HG02852 (cell line): Measurements from ENCODE around the gene ADIPOR1.
"Not testable (repeated sequence)": the region's sequence is repeated elsewhere in the genome, so short reads cannot be mapped to it uniquely, and the experiment has no call there.

Experiments
- ATAC-seq: cut with Tn5 transposase; IDR thresholded peaks from one replicate; pipeline ENCODE4 v1.9.1; 2021; ENCODE audit warnings: mild to moderate bottlenecking, moderate library complexity; ENCODE audit not compliant: unreplicated experiment

Gene ADIPOR1

DNA sequence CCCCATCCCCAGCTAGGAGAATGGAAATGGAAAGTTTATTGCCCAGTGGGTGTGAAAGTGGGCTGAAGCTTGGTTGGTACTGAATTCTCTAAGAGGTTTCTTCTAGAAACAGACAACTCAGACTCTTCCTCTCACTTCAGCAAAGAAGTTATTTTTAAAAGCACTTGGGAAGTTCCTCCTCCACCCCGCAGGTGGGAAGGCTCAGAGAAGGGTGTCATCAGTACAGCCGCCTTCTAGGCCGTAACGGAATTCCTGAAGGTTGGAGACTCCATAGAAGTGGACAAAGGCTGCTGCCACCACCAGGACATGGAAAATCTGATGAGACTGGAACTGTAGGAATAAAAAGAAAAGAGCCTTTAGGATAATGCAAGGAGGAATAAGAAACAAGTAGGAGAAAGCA lies 16.7 kb downstream of the ADIPOR1 start:
- ATAC-seq, result no peak

DNA sequence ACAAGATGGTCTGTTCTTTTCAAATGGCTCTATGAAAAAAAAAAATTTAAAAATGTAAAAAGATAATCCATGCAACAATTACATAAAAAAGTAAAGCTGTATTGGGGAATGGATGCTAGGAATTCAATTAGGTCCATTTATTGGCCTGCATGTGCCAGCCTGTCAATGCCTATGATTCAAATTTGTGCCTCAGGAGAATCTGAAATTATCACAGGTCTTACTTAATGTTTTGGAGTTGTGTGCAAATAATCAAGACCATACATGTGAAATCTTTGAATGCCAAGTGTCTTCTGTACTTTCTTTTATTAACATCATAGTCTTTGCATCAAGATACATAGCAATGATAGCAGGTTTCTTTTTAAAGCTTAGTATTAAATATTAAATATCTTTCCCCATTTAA lies 17.6 kb downstream of the ADIPOR1 start:
- ATAC-seq, result no peak

DNA sequence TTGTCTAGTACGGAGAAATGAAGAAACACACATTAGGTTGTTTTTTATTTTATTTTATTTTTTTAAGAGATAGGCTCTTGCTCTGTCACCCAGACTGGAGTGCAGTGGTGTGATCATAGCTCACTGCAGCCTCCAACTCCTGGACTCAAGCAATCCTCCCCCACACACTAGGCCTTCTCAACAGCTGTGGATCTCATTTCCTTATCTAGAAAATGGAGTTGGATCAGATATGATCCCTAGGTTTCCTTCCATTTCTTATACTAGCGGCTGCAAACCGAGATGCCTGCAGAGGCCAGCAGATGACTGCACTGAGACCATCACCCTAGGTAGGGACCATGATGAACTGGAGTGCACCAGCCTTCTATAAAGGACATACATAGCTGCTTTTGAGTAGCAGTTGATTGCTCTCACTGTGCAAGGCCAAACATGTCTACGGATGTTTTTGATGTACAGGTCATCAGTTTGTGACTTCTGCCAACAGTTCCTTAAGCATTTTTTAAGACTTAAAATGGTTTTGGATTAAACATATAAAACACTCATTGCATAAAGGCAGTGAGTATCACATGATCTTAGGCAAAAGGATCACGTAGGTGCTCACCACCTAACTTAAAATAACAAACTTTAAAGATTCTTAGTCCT lies 19.7 kb downstream of the ADIPOR1 start:
- ATAC-seq, result no peak

DNA sequence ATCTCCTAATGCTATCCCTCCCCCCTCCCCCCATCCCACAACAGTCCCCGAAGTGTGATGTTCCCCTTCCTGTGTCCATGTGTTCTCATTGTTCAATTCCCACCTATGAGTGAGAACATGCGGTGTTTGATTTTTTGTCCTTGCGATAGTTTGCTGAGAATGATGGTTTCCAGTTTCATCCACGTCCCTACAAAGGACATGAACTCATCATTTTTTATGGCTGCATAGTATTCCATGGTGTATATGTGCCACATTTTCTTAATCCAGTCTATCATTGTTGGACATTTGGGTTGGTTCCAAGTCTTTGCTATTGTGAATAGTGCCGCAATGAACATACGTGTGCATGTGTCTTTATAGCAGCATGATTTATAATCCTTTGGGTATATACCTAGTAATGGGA lies 21.7 kb downstream of the ADIPOR1 start:
- not testable (repeated sequence) for ATAC-seq

DNA sequence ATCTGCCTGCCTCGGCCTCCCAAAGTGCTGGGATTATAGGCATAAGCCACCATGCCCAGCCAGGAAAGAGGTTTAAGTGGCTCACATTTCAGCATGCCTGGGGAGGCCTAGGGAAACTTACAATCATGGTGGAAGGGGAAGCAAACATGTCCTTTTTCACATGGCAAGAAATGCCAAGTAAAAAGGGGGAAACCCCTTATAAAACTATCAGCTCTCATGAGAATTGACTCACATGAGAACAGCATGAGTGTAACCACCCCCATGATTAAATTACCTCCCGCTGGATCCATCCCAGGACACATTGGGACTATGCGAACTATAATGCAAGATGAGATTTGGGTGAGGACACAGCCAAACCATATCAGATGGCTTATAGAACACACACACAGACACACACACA lies 22.3 kb downstream of the ADIPOR1 start:
- ATAC-seq, result no peak

DNA sequence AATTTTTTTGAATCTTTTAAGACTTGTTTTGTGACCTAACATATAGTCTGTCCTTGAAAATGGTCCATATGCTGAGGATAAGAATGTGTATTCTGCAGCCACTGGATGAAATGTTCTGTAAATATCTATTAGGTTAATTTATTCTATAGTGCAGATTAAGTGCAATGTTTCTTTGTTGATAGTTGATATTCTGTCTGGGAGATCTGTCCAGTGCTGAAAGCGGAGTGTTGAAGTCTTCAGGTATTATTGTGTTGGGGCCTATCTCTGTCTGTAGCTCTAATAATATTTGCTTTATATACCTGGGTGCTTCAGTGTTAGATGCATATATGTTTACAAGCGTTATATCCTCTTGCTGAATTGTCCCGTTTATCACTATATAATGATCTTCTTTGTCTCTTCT lies 23.4 kb downstream of the ADIPOR1 start:
- ATAC-seq, result no peak

DNA sequence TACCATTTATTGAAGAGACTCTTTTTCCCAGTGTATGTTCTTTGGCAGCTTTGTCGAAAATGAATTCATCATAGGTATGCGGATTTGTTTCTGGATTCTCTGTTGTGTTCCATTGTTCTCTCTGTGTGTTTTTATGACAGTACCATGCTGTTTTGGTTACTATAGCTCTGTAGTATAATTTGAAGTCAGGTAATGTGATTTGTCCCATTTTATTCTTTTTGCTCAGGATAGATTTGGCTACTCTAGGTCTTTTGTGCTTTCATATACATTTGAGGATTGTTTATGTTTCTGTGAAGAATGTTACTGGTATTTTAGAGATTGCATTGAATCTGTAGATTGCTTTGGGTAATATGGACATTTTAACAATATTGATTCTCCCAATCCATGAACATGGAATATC lies 25.6 kb downstream of the ADIPOR1 start:
- no peak for ATAC-seq

DNA sequence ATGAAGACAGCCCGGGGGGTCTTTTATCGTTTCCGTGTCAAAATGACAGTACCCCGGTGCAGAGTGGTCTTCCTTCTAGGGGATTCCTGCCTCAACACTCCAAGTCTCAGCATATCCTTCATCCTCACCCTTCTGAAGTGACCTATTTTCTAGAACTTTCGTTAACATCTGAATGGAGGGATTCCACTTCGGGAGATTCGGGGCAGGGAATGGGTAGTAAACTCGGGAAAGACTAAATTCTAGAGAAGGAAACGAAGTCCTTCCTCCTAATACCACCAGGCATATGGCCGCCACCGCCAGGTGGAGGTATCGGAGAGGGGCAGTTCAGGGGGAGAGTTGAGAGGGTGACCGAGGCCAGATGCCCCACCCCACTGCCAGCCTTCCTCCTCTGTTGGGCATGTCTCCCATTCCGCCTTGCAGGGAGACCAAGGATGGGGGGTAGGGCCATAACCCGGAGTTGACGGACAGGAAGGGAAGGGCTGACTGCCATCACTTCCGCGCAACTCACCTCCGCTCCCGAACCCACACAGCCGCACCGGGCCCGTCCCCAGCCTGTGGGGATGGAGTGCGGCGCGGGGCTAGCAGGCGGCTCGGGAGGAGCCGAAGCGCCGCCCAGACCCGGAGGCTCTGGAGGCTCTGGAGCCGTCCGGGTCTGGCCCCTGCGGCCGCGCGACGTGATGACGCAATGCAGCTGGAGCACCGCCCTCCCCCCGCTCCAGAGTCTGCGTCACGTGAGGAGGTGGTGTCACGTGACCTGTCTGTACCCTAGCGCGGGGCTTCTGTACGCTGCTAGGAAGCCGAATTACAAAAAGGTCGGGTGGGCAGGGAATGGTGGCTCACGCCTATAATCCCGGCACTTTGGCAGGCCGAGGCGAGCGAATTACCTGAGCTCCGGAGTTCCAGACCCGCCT lies 31.3 kb downstream of the ADIPOR1 start, which contains the start of gene KLHL12:
TSS of gene KLHL12 (minus strand) at position 654 of the 911 bp plus-strand sequence. CDS start 2,072 bp downstream, outside the sequence.
- ATAC-seq, result peak; percentile 91

DNA sequence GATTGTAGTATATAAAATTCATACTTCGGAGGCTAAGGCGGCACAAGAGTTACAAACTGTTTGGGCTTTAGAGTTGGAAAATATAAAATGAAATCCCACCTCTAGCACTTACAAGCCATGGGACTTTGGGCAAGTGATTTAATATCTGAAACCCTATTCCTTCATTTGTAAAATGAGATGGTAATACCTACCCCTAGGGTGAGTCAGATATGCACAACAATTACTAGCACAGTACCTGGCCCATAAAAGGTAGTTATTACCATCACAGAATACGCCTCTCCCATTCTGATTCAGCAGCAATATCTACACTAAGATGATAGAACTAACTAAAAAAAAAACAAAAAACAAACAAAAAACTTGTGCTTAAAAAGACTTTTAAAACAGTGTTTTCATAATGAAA lies 34.6 kb downstream of the ADIPOR1 start:
- ATAC-seq, result no peak

DNA sequence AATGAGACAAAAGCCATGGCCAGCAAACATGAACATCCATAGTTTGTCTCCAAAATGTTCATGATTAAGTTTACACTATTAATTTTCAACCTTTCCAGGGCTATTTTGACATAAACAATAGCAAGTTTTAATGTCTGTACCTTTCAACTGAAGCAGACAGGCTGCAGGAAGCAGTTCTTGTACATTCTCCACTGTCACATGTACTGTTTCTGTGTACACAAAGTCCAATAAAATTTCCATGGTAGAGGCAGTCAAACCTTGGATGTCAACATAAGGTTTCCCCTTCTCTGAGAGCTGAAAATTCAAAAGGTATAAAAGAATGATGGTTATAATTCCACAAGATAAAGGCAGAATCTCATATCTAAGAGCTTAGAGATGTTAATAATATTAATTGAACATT lies 38.5 kb downstream of the ADIPOR1 start:
- ATAC-seq, result no peak

DNA sequence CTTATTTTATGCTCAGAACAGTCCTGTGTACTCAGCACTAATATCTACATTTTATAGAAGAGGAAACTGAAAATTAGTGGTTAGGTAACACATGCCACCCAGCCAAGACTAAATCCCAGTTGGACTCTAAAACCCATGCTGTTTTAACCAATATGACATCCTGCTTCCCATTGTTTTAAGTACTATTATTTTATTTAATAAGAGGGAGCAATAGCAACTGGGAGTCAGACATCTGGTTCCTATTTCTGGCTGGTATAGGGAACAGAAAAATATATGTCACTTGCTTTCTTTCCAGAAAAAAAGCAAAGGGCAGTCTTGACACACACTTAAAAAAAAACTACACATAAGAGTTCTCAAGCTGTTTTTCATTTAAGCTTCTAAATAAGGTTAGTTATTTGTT lies 43.0 kb downstream of the ADIPOR1 start:
- no peak for ATAC-seq

DNA sequence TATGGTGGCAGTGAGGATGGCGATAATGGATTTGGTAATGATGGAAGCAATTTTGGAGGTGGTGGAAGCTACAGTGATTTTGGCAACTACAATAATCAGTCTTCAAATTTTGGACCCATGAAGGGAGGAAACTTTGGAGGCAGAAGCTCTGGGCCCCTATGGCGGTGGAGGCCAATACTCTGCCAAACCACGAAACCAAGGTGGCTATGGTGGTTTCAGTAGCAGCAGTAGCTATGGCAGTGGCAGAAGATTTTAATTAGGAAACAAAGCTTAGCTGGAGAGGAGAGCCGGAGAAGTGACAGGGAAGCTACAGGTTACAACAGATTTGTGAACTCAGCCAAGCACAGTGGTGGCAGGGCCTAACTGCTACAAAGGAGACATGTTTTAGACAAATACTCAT lies 45.6 kb downstream of the ADIPOR1 start:
- not testable (repeated sequence) for ATAC-seq

DNA sequence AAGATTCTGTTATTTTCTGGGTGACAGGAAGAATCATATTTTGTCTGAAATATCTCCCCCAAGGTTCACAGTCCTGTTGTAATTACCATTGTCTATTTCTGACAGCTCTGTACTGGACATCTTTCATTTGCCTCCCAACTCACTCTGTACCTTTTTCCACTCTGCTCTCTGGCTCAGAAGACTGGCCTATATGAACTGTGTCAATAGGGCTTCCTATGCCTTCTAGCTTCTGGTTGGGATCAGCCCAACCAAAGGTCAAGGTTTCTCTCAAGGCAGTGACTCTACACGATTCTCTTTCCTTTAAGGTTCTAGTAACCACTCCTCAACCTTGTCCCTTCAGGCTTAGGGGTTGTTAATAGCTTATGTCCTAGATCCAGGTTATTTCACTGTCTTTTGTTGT lies 48.6 kb downstream of the ADIPOR1 start:
- no peak for ATAC-seq

DNA sequence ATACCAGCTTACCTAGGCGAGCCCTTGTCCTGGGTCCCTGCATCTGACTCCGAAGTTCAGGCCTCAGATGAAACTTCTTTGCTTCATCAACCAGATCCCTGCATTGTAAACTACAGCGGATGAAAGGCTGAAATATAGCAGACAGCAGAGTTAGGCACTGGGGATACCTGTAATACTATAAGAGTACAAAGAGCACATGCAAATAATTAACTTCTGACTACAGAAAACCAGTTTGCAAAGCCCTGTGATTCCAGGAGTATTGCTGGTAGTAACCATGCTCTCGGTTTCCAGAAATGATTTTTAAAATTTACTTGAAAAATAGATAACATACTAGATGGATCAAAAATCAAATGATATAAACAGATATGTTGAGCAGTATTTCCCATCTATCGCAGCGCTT lies 49.1 kb downstream of the ADIPOR1 start:
- ATAC-seq, result no peak

DNA sequence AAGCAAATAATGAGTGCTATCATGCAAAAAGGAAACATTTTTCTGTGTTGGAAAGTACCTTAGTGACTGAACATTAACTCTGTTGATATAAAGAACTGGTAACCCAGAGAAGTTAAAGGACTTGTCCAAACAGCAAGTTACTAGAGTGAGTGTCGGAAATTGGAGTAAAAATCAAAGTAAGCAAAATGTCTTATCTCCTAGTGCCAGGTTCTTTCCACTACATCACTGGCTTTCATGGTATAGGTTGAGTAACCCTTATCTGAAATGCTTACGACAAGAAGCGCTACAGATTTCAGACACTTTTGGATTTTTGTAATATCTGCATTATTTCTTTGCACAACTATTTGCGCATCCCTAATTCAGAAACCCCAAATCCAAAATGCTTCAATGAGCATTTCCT lies 52.8 kb downstream of the ADIPOR1 start:
- no peak for ATAC-seq

DNA sequence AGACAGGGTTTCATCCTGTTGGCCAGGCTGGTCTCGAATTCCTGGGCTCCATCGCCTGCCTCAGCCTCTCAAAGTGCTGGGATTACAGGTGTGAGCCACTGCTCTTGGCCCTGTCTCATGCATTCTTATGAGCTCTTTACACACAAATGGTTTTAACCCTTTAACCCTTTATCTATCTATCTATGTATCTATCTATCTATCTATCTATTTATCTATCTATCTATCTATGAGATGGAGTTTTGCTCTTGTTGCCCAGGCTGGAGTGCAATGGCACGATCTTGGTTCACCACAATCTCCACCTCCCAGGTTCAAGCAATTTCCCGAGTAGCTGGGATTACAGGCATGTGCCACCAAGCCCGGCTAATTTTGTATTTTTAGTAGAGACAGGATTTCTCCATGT lies 54.3 kb downstream of the ADIPOR1 start:
- not testable (repeated sequence) for ATAC-seq

DNA sequence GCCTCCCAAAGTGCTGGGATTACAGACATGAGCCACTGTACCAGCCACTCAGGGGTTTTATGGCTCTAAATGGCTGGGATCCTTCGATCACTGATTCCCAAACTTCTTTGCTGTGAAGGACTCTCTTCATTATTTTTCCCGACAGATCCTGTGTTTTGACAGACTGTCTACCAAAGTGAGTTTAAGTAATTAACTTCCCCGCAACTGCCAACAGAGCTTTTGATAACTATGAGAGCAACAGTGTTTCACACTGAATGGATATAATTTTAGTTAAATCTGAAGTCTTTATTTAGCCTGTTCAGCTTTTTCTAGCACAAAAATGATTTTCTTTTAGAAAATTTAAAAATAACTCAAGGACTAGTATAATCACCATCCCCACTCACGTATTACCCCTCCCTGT lies 56.6 kb downstream of the ADIPOR1 start:
- no peak for ATAC-seq

DNA sequence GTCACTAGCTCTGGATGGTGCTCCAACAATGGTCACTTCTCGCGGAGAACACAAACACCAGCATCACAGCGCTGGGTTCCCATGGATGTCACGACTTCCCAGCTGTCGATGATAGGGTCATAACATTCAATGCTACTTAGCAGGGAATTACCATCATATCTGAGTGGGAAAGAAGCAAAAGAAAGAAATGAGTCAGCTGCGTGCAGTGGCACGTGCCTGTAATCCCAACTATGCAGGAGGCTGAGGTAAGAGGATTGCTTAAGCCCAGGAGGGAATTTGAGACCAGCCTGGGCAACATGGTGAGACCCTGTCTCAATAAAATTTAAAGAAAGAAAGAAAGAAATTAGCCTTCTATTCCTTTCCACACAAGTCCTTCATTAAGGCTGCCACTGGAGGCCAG lies 65.6 kb downstream of the ADIPOR1 start:
- no peak for ATAC-seq
